Memory B cell (primary cell): Measurements from ENCODE around the gene ZNF511.
A peak's percentile ranks its signal among the peaks of the same experiment; 100 is the strongest.

ENCODE experiments used
- ATAC-seq: fragments of 150-1000 bp; cut with Tn5 transposase; 2 replicates; pipeline ENCODE4 v1.10.0; 2021; ENCODE audit warnings: low read depth, mild to moderate bottlenecking, moderate library complexity
- DNase-seq, 2 donors: peaks; one replicate each; pipeline ENCODE4 v3.0.0; 2022; ENCODE audit warnings: low spot score in 2 of 2
- H3K27ac Mint-ChIP-seq: one replicate; pipeline ENCODE4 v1.8.0; 2022; ENCODE audit warnings: mild to moderate bottlenecking, moderate library complexity, mixed read lengths
- H3K27me3 Mint-ChIP-seq: one replicate; pipeline ENCODE4 v1.8.0; 2022; ENCODE audit warnings: mixed read lengths
- H3K36me3 Mint-ChIP-seq: one replicate; pipeline ENCODE4 v1.8.0; 2022; ENCODE audit warnings: mild to moderate bottlenecking, mixed read lengths
- H3K4me1 Mint-ChIP-seq: one replicate; pipeline ENCODE4 v1.8.0; 2022; ENCODE audit warnings: mixed read lengths
- H3K4me3 Mint-ChIP-seq: one replicate; pipeline ENCODE4 v1.8.0; 2022; ENCODE audit warnings: mild to moderate bottlenecking, moderate library complexity, mixed read lengths
- H3K9me3 Mint-ChIP-seq: one replicate; pipeline ENCODE4 v1.8.0; 2022; ENCODE audit warnings: mixed read lengths

The ZNF511 gene

DNA sequence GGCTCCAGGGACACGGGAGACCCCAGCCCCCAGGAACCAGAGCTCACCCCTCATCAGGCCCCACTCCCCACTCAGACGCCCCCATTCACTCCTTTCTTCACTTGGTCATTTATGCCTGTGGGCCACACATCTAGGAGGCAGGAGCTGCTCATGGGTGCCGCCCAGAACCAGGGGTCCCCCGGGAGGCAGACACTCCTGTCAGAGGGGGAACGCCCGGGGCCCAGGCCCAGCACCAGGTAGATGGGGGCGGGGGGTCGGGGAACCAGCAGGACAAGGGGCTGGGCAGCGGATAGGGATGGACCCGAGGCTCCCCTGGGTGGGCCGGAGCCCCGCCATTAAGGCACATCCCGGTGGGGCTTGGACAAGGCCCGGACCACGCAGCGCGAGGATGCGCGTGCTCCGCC lies 16.1 kb downstream of the ZNF511 start:
- peak overlapping the region; percentile 28 for H3K27ac Mint-ChIP-seq
- H3K4me3 Mint-ChIP-seq: peak overlapping the region; percentile 89
- DNase-seq (no peak), ATAC-seq (peak; percentile 42)
- peaks cover 2% of the 10 kb centered on the region for H3K36me3 Mint-ChIP-seq
- H3K27me3 Mint-ChIP-seq: peaks cover 19% of the 10 kb centered on the region
- H3K9me3 Mint-ChIP-seq: peaks cover 2% of the 10 kb centered on the region
- peaks cover 14% of the 10 kb centered on the region for H3K4me1 Mint-ChIP-seq

DNA sequence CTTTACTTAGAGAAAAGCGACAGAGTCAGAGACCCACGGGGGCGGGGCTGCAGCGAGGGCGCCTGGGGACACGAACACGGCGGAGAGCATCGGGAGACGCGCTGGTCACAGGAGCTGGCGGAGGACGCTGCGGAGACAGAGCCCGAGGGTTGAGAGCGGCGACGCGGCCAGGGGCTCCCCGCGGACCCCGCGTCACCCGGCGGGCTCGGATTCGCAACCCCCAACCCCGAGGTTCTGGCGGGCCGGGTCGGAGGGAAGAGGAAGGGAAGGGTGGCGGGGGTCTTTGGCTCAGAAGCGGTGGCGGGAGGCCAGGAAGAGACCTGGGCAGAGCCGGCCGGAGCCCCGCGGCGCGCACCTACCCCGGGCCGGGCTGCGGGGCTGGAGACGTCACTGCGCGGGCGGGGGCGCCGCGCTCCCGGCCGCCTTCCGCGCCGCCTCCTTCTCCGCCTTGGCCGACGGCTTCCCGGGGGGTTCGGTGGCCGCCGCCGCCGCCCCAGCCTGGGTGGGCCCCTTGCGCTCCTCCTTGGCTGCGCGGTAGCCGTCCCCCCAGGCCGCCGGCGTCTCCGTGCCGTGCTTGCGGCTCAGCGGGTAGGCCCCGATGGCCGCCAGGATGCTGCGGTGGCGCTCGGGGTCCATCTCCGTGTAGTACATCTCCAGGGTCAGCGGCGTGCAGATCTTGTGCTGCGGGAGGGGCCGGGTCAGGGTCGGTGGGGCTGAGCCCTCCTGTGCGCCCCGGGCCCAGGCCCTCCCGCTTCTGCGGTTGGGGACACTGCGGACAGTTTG lies 16.9 kb downstream of the ZNF511 start:
- DNase-seq (no peak), ATAC-seq (no peak)
- Mint-ChIP-seq H3K9me3 (no peaks in the 10 kb centered on the region), H3K36me3 (no peaks in the 10 kb centered on the region), H3K27me3 (peaks cover 15% of the 10 kb centered on the region), H3K27ac (peak overlapping the region; percentile 28), H3K4me3 (peak overlapping the region; percentile 89), H3K4me1 (peaks cover 12% of the 10 kb centered on the region)

DNA sequence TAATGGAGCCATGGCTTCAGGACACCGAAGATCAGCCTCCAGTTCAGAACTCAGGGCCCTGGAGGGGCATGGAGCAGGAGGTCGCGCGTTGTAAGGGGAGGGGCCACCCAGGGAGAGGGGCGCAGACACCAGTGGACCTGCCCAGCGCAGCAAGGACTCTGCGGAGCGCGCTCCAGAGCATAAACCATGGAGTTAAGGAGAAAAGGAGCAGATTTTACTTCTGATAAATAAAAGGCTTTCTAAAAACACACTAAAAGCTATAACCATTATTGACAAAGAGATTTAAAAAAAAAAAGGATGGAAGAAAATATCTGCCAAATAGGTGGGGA lies 17.5 kb downstream of the ZNF511 start:
- peaks cover 15% of the 10 kb centered on the region for H3K27me3 Mint-ChIP-seq
- no peak overlapping the region for H3K27ac Mint-ChIP-seq
- peak overlapping the region; percentile 25 for H3K4me3 Mint-ChIP-seq
- H3K4me1 Mint-ChIP-seq: peaks cover 12% of the 10 kb centered on the region
- DNase-seq (no peak), ATAC-seq (no peak)
- no peaks in the 10 kb centered on the region for H3K36me3 Mint-ChIP-seq
- no peaks in the 10 kb centered on the region for H3K9me3 Mint-ChIP-seq

DNA sequence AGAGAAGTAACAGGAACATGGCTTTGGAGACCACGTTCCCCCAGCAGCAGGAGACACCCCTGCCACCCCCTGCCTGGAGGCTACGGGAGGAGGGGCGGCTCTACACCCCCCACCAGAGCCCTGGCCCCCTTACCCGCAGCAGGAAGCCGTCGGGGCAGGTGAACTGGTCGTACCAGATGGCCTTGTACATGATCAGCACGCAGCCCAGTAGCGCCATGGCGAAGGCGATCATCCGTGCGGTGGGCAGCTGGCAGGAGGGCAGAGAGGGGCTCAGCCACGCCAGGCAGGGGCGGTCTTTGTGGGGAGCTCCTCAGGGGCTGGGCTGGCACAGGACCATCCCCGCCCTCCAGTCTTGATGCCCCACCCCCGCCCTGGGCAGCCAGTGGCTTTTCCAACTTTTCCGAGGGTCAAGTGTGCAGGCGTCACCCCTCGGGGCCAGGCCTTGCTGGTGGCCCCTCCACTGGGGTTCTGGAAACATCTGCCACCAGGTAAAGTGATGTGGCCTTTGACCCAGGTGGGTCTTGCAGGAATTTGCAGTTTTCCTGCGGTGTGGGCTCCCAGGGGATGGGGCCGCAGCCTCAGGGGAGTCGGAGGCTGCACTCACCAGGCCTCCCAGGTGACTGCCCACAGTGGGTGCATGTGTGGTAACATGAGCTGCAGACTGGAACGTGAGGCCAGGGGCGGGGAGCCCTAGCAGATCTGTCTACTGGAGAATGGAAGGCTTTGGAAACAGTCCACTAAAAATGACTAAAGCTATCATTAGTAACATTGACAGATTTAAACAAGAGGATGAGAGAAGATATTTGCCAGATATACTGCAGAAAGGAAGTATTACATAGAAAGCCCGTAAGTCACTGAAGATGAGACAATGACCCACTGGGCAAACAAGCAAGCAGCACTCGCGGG lies 18.3 kb downstream of the ZNF511 start:
- DNase-seq: no peak
- ATAC-seq: no peak
- H3K27me3 Mint-ChIP-seq: peaks cover 15% of the 10 kb centered on the region

DNA sequence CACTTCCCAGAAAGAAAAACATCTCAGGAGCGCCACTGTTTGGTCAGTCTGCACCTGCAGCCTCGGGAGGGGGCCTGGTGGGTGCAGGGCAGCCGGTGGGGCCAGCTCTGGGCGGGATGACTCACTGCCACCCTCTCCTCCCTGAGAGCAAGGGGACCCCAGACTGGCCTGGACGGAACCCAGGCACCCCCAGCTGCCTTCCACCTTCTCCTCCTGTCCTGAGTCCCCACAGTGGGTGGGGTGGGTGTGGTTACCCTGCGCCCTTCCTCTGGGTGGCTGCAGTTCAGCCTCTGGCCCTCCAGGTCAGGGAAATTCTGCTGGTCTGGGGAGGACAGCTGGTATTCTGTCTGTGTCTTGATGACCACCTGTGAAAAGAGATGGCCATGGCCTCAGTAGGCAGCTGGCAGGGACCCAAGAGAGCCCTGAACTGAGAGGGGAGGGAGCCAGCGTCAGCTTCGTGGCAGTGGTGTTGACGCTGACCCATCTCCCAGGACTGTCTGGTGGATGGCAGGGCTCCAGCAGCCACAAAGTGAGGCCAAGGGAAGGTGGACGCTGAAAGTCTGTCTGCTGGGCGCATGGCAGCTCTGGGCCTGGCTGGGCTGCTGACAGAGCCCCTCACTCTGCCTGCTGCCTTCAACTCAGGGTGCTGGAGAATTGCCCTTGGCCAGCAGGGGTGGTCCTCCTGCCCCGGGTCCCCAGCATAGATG lies 19.1 kb downstream of the ZNF511 start:
- no peak overlapping the region for H3K27ac Mint-ChIP-seq
- no peaks in the 10 kb centered on the region for H3K9me3 Mint-ChIP-seq
- H3K27me3 Mint-ChIP-seq: peaks cover 21% of the 10 kb centered on the region
- peaks cover 12% of the 10 kb centered on the region for H3K4me1 Mint-ChIP-seq
- ATAC-seq (no peak), DNase-seq (no peak)
- H3K4me3 Mint-ChIP-seq: no peak overlapping the region
- H3K36me3 Mint-ChIP-seq: no peaks in the 10 kb centered on the region

More for the DNA sequence above, 18.3 kb downstream of the ZNF511 start:
- Mint-ChIP-seq H3K27ac (no peak overlapping the region), H3K4me1 (peaks cover 12% of the 10 kb centered on the region), H3K9me3 (no peaks in the 10 kb centered on the region), H3K4me3 (no peak overlapping the region), H3K36me3 (no peaks in the 10 kb centered on the region)

DNA sequence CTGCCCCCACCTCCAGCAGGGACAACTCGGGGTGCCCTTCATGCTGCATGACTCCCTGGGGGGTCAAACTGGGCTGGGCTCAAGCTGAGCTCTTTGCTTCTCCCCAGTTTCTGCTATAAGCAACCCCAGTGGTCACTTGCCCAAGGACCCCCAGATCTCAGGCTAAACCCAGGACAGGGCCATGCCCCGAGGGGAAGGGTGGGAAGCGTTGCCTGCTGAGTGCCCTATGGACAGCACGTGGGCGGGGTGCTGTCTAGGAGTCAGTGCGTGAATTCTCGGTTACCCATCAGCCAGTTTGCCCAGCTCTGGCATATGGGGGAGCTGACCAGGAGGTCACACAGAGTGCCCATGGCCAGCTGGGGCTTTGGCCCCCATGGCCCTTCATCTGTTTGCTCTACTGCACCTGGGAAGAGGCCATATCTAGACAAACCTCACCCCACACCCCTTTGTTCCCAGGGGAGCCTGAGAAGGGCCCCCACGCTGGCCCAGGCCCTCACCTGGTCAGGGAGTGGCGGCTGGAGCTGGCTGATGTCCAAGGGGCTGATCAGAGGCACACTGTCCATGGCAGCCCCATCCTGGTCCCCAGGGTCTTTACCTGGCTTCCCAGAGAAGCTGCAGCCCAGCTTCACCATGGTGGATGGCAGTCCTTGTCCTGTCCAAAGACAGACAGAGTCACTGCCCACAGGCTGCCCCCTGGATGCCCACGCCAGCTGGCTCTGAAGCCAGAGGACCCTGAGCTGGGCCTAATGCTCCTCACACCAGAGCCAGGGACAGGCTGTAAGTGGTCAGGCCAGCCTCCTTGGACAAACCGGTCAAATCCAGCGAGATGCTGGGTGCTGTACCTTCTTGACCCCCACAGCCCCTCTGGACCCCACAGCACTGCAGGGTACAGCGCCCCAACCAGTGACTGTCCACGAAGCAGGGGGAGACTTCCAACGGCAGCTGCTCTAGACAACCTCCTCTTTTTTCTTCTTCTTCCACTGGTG lies 19.9 kb downstream of the ZNF511 start:
- Mint-ChIP-seq H3K36me3 (no peaks in the 10 kb centered on the region), H3K9me3 (peaks cover 3% of the 10 kb centered on the region), H3K4me1 (peaks cover 12% of the 10 kb centered on the region), H3K4me3 (no peak overlapping the region), H3K27me3 (peaks cover 27% of the 10 kb centered on the region), H3K27ac (no peak overlapping the region)
- no peak for ATAC-seq
- no peak for DNase-seq

DNA sequence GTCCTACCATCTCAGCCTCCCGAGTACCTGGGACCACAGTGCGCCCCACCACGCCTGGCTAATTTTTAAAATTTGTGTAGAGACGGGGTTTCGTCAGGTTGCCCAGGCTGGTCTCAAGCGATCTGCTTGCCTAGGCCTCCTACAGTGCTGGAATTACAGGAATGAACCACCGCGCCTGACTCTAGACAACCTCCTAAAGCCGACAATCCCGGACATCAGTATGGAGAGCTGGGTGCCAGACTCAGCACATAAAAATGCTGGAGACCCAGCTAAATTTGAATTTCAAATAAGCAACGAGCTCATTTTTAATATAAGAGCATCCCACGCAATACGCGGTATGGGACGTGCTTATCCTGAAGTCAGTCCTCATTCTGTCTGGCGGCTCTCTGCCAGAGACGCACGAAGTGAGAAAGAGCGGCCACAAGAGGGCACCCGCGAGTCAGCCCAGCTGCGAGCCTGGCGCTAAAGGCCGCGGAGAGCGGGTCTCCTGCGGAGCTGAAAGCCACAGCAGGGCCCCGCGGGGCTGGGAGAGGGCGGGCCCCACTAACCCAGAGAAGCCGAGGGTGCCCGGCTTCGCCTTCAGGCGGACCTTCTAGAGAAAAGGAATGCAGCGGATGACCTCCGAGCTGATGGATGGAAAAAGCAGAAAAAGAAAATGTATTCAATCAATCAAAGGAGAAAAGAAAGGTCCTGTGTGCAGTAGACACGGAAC lies 20.9 kb downstream of the ZNF511 start:
- Mint-ChIP-seq H3K9me3 (peaks cover 3% of the 10 kb centered on the region), H3K36me3 (no peaks in the 10 kb centered on the region), H3K27ac (no peak overlapping the region), H3K27me3 (peaks cover 27% of the 10 kb centered on the region), H3K4me1 (peaks cover 12% of the 10 kb centered on the region), H3K4me3 (peak overlapping the region; percentile 52)
- ATAC-seq (peak; percentile 89), DNase-seq (peak; percentile 88 to 94)

DNA sequence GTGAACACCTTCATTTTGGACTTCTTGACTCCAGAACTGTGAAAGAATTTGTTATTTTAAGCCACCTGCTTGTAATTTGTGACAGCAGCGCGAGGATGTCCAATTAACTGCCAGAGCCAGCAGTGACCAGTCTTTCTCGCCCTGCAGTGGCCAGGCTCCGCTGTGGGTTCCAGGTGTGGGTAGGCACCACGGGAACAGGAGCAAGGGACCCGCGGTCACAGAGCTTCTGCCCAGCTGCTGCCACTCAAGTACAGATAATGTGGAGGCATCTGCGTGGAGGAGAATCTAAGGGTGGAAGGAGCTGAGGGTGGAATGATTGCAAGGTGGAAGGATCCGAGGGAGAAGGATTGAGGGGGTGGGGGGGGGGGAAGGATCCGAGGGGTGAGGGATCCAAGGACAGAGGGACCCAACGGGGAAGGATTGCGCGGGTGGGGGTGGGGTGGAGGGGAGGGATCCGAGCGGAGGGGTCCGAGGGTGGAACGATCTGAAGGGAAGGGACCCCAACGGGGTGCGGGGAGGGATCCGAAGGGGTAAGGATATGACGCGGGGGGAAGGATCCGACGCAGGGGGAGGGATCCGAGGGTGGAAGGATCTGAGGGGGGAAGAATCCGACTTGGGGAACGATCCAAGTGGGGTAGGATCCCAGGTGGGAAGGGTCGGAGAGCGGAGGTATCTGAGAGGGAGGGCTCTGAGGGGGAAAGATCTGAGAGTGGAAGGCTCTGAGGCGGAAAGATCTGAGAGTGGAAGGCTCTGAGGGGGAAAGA lies 24.4 kb downstream of the ZNF511 start:
- DNase-seq (no peak), ATAC-seq (no peak)
- H3K9me3 Mint-ChIP-seq: peaks cover 3% of the 10 kb centered on the region
- no peak overlapping the region for H3K27ac Mint-ChIP-seq
- H3K27me3 Mint-ChIP-seq: peaks cover 14% of the 10 kb centered on the region
- no peak overlapping the region for H3K4me3 Mint-ChIP-seq
- H3K36me3 Mint-ChIP-seq: no peaks in the 10 kb centered on the region
- H3K4me1 Mint-ChIP-seq: peaks cover 4% of the 10 kb centered on the region

DNA sequence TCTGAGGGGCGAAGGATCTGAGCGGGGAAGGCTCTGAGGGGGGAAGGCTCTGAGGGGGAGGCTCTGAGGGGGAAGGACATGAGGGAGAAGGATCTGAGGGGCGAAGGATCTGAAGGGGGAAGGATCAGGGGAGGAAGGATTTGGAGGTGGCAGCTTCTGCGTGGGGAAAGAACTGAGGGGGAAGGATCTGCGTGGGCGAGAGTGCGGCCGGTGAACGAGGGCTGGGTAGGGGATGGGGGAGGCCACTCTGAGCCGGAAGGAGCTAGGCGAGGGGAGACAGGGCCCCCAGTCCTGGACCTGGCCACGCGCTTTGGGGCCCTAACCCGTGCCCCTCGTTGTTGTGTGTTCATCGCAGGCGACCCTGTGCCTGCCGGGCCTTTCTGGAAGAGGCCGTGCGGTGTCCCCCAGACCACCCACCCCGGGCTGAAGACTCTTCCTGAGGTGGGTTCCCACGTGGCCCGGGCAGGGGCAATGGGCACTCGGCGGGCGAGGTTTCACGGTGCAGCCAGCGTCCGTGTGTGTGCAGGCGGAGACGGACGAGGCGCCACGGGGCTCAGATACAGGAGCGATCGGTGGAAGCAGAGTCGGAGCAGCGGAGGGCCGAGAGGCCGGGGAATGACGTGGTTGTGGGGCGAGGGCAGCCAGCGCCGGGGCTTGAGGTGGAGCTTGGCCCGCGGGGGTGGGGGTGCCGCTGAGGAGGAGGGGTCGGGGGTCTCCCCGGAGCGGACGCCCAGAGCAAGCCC lies 26.0 kb downstream of the ZNF511 start:
- ATAC-seq: peak; percentile 19
- Mint-ChIP-seq H3K4me1 (peaks cover 4% of the 10 kb centered on the region), H3K27me3 (peaks cover 14% of the 10 kb centered on the region), H3K4me3 (peak overlapping the region; percentile 83), H3K9me3 (peaks cover 3% of the 10 kb centered on the region), H3K27ac (peak overlapping the region; percentile 83), H3K36me3 (no peaks in the 10 kb centered on the region)
- no peak for DNase-seq

DNA sequence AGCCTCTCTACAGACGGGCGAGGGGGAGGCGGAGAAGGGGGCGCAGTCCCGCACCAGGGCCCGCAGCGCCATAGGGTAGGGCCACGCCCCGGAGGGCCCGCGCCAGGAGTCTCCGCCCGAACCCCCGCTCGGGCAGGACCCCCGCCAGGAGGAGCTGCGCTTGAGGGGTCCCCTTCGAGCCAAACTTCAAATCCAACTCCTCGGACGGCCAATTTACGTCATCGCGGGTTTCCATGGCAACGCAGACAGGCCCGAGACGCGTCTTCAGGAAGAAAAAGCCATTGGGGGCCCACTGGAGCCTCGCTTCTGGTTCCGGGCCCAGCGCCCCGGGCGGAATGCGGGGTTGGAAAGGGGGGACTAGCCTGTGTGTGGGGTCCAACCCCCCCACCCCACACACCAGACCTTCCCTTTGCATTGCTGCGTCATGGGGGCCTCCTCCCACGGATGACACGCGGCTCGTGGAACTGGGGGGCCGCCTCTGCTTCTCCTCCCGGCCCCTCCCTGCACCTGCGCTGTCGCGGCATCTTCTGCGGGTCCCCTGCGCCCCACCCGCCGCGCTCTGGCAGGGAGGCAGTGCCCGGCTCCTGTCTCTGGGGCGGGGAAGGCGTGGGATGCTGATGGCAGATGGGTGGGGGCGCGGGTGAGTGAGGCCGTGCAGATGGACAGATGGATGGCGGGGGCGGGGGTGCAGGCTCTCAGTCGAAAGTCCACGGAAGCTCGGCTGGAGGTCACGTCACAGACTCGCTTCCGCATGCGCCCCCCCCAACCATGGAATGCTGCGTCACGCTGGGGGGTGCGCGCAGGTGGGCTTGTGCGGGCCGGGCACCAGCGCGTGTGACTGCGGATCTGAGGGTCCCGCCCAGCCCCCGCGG lies 26.8 kb downstream of the ZNF511 start:
- Mint-ChIP-seq H3K27me3 (peaks cover 14% of the 10 kb centered on the region), H3K4me1 (peaks cover 4% of the 10 kb centered on the region), H3K9me3 (peaks cover 3% of the 10 kb centered on the region), H3K27ac (peak overlapping the region; percentile 83), H3K4me3 (peak overlapping the region; percentile 69), H3K36me3 (no peaks in the 10 kb centered on the region)
- DNase-seq (peak; percentile 72 to 79), ATAC-seq (peak; percentile 57)

DNA sequence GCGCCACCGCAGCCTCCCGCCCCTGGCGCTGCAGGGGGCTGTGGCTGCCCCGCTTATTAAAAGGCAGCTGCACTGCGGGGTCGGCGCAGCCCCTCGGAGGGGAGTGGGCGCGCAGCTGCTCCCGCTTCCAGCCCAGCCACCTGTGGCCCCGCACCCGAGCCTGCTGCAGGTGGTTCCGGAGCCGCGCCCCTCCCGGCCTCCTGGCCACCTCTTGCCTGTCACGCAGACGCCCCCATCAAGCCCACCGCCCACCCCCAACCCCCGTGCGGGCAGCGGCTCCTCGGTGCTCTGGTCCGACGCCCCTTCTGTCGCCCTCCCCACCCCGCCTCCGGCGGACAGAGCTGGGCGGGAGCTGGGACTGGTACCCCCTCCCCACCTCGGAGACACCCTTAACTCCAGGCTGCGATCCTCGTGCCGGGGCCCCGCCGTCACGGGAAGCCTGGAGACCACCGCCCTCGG lies 27.4 kb downstream of the ZNF511 start:
- ATAC-seq: no peak
- Mint-ChIP-seq H3K9me3 (peaks cover 3% of the 10 kb centered on the region), H3K36me3 (no peaks in the 10 kb centered on the region), H3K27ac (no peak overlapping the region), H3K27me3 (peaks cover 14% of the 10 kb centered on the region), H3K4me3 (no peak overlapping the region), H3K4me1 (peaks cover 4% of the 10 kb centered on the region)
- no peak for DNase-seq
